ENCODE measurements around the gene ZHX3.
"Not testable (repeated sequence)": the region's sequence is repeated elsewhere in the genome, so short reads cannot be mapped to it uniquely, and the experiment has no call there.

The ZHX3 gene

DNA sequence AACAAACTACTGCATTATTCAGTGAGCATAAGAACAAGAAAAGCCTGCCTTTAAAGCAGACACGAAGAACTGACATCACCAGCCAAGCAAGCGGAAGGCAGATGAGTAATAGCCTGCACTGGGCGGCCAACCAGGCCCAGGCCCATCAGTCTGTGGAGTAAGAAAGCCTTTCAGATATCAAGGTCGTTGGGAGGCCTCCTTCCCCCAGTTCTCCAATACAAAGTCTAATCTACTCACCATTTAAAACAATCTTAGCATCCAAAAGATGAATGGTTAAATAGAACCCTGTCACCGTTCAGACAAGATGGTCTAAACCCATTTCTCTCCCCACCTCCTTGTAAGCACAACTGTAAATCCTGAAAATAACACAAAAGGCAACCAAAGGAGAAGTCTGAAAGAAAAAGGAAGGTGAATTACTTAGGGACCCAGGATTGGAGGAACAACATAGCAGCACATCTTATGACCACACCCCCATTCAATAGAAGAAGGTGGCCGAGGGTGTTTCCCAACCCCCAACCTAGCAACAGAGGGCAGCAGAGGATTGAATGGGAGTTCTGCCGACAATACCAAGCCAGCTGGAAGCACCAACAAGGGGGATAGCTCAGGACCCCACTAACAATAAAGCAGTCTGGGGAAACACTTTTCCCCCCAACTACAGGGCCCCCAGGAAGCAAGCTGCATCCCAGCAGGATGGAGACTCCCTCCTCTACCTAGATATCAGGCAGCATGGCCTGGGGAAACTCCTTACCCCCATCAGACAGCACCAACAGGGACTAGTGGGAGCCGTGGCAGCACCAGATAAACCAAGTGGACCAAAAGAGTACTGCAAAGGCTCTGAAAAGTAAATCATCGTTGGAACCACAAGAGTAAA, 67.9 kb downstream of the ZHX3 start:
- DNase-seq = peak; percentile 79

- no peak for DNase-seq
These were observed 69.0 kb downstream of the ZHX3 start for GRCh38 chr20:41248368-41249024.

- no peak for DNase-seq
These were observed 69.8 kb downstream of the ZHX3 start for GRCh38 chr20:41247523-41248367.

GRCh38 chr20:41245086-41245707, 72.3 kb downstream of the ZHX3 start:
- DNase-seq = no peak

DNA sequence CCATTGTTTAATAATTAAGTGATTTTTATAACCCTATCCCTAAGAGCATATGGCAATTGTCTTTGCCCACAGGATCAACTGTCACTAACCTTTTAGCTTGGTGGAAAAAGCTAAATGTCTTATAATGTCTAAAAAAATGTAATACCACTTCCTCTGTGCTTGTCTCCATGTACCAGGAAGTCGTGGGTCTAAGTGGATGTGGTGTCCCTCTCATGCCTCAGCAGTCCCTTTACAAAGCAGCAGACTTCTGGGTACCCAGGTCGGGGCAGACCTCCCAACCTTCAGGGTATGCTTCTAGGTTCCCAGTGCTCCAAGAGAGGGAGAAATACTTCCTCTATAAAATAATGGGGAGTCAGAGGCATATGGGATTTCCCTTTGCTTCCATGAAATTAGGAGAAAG, 74.7 kb downstream of the ZHX3 start:
- no peak for DNase-seq

- no peak for DNase-seq
These were observed 75.2 kb downstream of the ZHX3 start for GRCh38 chr20:41242352-41242751.

DNA sequence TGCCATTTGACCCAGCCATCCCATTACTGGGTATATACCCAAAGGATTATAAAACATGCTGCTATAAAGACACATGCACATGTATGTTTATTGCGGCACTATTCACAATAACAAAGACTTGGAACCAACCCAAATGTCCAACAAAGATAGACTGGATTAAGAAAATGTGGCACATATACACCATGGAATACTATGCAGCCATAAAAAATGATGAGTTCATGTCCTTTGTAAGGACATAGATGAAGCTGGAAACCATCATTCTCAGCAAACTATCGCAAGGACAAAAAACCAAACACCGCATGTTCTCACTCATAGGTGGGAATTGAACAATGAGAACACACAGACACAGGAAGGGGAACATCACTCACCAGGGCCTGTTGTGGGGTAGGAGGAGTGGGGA, 80.3 kb downstream of the ZHX3 start:
- not testable (repeated sequence) for DNase-seq

DNA sequence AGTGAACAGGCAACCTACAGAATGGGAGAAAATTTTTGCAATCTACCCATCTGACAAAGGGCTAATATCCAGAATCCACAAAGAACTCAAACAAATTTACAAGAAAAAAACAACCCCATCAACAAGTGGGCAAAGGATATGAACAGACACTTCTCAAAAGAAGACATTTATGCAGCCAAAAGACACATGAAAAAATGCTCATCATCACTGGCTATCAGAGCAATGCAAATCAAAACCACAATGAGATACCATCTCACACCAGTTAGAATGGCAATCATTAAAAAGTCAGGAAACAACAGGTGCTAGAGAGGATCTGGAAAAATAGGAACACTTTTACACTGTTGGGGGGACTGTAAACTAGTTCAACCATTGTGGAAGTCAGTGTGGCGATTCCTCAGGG, 80.7 kb downstream of the ZHX3 start:
- not testable (repeated sequence) for DNase-seq

DNA sequence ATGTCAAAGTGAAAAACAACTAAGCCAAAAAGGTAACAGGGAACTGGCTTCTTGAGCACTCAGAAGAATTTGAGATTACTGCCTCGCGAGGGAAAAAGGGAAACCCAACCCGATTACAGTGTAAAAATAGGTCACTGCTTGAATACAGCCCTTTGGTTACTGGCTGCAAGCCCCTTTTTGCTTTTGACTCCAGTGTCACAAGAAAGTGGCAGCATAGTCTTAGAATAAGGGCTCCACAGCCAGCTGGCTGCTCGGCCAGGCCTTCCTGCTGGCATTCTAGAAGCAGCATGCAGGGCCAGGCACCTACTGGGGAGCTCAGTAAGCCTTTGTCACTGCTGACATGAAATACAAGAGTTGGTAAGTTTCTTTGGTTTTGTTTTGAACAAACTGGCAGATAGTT, 83.0 kb downstream of the ZHX3 start:
- no peak for DNase-seq

DNA sequence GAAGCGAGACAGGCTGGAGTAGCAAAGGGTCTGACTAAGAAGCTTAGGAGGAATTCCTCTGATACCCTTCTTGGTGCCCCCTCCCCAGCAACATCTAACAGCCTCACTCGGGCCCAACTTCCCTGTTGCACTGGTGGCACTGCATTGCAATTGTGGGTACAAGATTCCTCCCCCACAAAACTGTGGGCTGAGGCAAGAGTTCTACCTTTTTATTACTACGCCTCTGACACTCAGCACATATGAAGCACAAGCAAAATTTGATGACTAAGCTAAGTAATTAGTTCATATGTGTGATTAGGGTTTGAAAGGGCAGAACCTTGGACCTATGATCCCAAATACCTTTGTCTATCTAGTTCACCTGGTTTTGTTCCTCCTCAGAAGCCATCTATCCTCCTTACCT, 83.5 kb downstream of the ZHX3 start:
- DNase-seq = no peak

- DNase-seq = peak; percentile 89
These were observed 84.3 kb downstream of the ZHX3 start for GRCh38 chr20:41232973-41233926.

GRCh38 chr20:41231136-41231535, 86.4 kb downstream of the ZHX3 start:
- no peak for DNase-seq

DNA sequence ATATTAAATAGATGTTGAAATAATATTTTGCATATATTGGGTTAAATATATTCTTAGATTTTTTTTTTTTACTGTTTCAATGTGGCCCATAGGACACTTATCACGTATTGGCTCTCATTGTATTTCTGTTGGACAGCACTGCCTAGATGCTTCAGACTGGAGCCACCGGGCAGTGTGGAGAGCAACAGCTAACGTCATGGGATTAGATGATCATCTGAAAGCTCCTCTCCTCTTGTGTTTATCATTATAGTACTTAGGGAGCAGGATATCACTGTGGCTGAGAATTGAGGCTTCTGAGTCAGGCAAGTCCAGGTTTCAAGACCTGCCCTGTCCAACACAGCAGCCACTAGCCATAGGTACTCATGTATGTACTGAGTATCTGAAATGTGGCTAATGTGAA, 87.4 kb downstream of the ZHX3 start:
- DNase-seq = no peak

GRCh38 chr20:41229259-41229658, 88.3 kb downstream of the ZHX3 start:
- DNase-seq = no peak

GRCh38 chr20:41228858-41229257, 88.7 kb downstream of the ZHX3 start:
- DNase-seq = no peak

DNA sequence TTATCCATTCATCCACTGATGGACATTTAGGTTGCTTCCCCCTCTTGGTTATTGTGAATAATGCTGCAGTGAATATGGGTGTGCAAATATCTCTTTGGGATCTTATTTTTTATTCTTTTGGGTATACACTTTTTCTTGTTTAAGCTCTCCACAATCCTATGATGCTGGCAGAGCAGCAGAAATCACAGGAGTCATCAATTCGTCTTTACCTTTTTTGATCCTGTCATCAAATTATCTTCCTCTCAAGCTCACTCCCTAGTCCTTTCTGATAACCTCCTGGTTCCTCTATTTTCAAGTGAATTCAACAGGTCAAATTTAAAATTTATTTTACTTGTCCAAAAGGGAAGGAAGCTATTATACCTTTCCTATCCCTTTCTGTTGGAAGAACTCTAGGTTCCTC, 91.1 kb downstream of the ZHX3 start:
- no peak for DNase-seq

DNA sequence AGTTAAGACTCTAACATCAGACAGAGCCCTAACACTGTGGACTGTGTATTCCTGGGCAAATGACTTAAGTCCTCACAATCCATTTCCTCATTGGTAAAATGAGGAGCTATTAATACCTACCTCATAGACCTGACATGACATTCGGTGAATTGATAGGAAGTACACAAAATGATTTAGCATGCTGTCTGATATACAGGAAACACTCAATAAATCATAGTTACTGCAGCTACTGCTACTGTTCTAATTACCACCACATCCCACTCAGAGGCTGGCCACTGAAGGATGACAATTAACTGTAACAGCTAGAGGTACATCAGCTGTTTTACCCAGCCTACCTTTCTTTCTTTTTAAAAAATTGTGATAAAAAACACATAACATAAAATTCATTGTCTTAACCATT, 92.4 kb downstream of the ZHX3 start:
- DNase-seq = no peak

- no peak for DNase-seq
These were observed 93.2 kb downstream of the ZHX3 start for GRCh38 chr20:41224281-41224680.

- peak; percentile 9 for DNase-seq
These were observed 94.4 kb downstream of the ZHX3 start for GRCh38 chr20:41223112-41223511.

GRCh38 chr20:41222703-41223102, 94.8 kb downstream of the ZHX3 start:
- no peak for DNase-seq

- no peak for DNase-seq
These were observed 95.2 kb downstream of the ZHX3 start for GRCh38 chr20:41222296-41222695.
